ENCODE data around the gene TAX1BP1.
A peak's percentile ranks its signal among the peaks of the same experiment; 100 is the strongest.

The TAX1BP1 gene

DNA sequence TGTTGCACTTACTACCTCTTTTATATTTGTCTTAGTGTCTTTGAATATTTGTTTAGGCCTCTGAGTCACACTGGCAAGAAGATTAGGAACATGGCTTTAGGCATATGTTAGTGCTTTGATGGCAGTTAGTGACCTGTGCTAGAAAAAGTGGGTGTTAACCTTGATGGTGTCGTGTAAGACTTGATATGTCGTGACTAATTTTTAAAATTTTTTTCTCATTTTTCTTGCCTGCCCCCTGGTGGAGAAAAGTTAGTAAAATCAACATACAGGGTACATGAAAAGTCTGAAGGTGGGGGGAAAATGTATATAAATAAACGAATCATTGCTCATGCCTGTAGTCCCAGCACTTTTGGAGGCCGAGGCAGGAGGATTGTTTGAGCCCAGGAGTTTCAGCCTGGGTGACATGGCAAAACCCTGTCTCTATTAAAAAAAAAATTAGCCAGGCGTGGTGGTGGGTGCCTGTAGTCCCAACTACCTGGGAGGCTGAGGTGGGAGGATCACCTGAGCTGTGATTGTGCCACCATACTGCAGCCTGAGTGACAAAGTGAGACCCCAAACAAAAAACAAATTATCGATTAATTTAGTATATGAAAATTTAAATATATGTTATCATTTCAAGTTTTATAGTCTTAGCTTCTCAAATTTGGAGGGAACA lies 44.6 kb downstream of the TAX1BP1 start:
- no peak for DNase-seq

- no peak for DNase-seq
These were observed 48.5 kb downstream of the TAX1BP1 start for GRCh38 chr7:27788437-27788836.

- DNase-seq: no peak
These were observed 53.8 kb downstream of the TAX1BP1 start for GRCh38 chr7:27793780-27794179.

DNA sequence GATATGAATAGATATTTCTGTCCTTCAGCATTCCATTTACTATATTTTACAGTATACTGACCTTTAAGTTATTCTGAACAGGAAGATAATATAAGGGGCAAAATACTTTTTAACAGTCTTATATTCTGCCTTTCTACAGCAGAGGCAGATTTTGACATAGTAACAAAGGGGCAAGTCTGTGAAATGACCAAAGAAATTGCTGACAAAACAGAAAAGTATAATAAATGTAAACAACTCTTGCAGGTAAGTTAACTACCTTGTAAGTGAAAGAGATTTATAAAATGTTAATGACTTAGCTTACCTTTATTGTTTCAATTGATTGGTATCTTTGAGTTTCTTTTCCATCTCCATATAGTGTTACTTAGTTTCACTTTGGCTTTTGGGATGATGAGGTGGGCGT lies 56.0 kb downstream of the TAX1BP1 start:
- no peak for DNase-seq

GRCh38 chr7:27799212-27799611 lies 59.2 kb downstream of the TAX1BP1 start:
- DNase-seq: no peak

GRCh38 chr7:27802999-27803398 lies 63.0 kb downstream of the TAX1BP1 start:
- no peak for DNase-seq

GRCh38 chr7:27804139-27804538 lies 64.2 kb downstream of the TAX1BP1 start:
- no peak for DNase-seq

- DNase-seq: no peak
These were observed 68.7 kb downstream of the TAX1BP1 start for GRCh38 chr7:27808626-27809025.

DNA sequence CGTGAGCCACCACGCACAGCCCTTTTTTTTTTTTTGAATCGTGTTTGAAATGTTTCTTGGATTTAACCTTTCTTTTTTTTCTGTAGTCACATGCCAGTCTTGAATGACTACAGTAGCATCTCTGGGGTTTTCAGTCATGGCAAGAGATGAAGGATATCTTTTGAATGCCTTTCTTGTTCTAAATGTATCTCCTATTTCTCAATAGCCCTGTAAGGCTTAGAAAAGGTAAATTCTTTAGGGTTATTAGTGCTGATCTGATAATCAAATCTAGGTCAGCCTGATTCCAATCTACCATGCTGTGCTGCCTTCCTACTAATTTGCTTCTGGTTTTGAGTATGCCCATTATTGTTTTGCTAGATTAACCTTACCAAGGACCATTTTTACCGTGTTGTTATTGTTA lies 70.2 kb downstream of the TAX1BP1 start:
- no peak for DNase-seq

GRCh38 chr7:27812706-27813105 lies 72.7 kb downstream of the TAX1BP1 start:
- DNase-seq: no peak

DNA sequence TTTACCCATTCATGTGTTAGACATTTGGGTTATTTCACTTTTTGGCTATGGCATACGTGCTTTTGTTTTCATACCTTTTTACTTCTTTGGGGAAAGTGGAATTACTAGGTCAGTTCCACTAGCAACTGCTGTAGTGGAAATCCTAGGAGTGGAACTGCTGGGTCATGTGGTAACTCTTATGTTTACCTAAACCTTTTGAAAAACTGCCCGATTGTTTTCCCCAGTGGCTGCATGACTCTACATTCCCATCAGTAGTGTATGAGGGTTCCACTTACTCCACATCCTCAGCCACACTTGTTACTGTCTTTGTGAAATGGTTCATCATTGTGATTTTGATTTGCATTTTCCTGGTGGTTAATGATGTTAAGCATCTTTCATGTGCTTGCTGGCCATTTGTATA lies 82.3 kb downstream of the TAX1BP1 start:
- no peak for DNase-seq

DNA sequence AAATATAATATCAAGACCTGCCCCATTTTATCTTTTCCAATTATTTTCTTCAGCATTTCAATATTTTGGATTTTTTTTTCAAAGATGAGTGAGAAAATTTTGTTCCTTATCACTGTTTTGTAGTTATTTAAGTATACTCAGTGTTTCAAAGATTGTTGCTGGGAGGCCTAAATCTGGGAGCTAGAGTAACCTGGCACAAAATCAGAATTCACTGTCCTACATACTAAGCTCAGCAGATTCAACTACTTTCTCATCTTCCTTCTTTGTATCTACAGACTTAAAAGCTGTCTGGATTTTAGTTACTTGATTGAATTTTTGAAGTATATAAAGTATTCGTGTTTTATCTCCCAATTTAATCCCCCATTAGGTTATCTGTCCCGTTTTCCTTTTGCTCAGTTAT lies 85.9 kb downstream of the TAX1BP1 start:
- no peak for DNase-seq

DNA sequence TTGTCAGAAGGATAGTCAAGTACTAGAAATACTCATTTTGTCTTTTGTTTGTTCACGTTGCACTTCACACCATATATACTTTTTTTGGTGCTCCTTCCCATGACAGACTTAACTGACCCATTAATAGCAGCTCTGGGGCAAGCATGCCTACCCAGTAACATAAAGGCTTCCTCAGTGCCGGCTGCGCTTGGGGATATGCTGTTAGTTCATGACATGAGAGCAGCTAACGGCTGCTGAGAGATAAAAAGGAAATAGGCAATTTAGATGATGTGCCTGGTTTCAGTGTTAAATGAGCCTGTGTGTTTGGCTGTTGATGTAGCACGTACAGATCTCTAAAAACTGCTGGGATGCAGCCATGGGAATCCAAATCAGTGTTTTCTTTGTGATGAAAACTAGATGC lies 86.4 kb downstream of the TAX1BP1 start:
- DNase-seq: no peak

DNA sequence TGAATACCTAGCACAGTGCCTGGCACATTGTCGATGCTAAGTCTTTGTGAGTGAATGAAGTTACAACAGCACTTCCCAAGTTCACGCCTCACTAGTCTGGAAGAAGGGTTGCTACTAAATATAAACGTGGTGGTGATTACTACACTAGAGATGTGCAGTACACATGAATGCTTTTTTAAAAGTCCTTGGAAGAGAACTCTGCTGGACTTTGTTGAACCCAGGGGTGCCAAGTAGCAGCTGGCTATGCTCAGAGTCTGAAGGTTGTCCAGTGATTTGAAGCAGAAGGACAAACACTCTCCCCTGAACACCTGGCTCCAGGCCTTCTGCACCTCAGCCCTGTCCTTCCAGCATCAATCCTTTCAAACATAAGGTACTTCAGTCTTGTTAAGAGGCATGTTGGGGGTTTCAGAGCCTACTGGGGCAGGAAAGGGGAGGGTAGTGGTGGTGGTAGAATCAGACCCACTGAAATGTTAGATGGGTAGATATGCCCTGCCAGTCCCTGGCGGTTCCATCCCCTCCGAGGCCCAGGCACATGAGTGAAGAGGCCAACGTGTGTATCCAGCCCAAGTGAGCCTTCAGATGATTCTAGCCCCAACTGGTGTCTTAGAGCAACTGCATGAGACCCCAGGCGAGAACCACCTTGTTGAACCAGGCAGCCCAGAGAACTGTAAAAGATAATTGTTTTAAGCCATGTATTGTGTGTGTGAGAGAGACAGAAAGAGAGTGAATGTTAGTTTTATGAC lies 94.4 kb downstream of the TAX1BP1 start:
- no peak for DNase-seq

DNA sequence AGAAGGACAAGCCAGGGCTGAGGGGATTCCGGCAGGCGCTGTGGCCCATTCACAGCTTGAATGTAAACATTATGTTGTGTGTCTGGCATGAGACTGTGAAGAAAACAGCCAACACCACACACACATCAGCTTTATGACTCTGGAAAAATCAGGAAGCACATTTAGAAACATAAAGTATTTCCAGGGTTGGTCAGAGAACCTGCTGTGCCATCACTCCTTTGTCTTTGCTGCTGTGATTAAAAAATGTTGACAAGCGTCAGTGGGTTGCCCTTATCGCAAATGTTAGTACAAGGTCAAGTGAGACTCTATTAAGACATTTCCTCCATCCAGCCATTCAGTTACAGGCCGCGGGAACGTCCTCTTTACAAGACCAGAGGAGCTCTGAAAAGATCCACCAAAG lies 95.4 kb downstream of the TAX1BP1 start:
- DNase-seq: no peak

DNA sequence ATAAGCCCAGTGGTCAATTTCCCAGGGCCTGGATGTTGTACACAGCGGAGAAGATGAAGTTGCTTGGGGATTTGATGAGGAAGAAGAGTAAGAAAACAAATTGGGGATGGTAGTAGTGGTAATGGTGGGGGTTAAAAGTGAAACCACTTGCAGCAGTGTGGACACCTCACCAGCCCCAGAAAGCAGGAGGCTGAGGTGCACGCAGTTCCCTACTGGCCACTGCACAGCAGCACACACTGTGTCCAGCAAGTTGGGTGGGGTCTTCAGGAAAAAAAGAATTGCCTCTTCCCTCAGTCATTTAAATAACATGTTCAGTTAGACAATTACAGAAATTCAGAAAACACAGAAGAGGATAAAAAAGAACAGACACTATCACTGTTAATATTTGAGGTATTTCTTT lies 96.6 kb downstream of the TAX1BP1 start:
- DNase-seq: no peak

- DNase-seq: no peak
These were observed 99.1 kb downstream of the TAX1BP1 start for GRCh38 chr7:27839099-27839498.

DNA sequence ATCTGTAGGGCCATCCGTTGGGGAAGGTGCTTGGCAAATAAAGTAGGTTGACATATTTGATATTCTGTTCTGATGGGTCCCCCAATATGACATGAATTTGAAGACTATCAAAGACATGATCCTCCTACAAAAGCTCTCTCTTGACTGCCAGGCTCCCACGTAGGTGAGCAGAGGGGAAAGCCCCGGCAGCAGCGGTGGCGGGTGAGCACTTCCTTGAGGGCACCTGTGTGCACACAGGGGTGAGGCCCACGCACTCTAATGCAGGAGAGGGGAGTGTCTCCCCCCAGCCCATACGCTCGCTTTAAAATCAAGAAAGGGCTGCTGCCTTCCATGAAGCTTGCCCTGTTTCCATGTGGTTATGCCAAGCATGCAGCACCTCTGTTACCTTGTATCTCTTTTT lies 100.4 kb downstream of the TAX1BP1 start:
- DNase-seq: peak in 1 of 4 experiments; percentile 16

DNA sequence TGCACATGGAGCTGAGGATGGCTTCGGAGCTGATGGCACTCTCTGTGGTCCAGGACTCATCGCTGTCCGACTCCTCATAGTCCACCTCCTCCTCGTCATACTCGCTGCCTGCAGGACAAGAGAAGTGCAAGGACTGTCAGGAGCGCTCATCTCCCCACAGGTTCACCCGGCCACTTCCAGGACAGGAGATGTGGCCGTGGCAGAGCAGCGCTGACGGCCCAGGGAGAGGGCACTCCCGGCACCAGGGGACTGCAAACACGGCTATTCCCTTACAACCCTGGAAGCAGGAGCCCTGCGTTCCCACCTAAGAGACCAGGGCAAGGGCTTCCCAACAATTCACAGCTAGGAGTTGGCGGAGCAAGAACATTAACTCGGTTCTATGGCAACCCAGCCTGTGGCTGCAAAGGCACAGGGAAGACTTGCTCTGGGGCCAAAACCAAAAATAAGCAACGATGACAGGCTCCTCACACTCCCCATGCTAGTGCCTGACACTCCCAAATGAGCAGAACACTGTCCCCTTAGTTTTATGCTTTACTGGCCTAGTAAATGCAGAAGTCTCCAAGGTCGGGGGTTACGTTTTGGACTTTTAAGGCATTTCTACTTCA lies 100.9 kb downstream of the TAX1BP1 start:
- DNase-seq: no peak

DNA sequence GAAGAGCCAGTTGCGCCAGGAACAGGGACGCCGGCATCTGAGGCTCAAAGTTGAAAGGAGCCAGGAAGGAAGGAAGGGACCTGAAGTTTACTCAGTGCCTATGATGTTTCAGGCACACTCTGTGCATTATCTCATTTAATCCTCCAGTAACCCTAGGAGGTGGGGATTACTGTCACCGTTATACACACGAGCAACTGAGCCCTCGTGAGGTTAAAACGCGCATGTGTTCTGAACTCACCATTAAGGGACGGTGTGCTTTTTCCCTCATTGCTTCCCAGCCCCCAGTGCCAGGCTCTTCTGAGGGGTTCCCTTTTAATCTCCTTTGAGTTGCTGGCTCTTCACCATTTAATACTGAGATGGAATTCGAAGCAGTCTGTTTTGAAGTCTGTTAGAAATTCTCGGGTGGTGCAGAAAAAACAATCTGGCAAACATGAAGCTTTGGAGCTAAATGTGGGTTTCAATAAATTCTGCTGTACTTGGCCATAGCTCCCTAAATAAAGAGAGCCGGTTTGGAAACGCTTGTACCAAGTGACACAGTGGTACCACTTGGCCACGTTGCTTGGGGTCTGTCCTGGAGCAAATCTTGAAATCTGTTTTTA lies 102.2 kb downstream of the TAX1BP1 start:
- no peak for DNase-seq

GRCh38 chr7:27842851-27843250 lies 102.9 kb downstream of the TAX1BP1 start:
- no peak for DNase-seq

- no peak for DNase-seq
These were observed 103.8 kb downstream of the TAX1BP1 start for GRCh38 chr7:27843584-27844305.

DNA sequence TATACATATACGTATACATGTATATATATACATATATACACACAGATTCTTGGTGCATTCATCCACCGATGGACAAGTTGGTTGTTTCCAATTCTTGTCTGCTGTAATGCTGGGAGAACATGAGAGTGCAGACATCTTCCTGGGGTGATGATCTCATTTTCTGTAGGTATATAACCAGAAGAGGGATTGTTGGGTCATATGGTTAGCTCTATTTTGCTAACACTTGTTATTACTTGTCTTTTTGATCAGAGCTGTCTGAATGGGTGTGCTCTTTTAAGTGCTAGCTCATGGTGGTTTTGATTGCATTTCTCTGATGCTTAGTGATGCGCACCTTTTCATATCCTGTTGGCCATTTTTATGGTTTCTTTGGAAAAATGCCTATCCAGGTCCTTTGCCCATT lies 106.4 kb downstream of the TAX1BP1 start:
- no peak for DNase-seq

All from activated naive CD4-positive, alpha-beta T cell (primary cell).